ENCODE data around the gene RALGAPB.

The RALGAPB gene

GRCh38 chr20:38603286-38603685 is 130.6 kb downstream of the RALGAPB start:
- Histone ChIP-seq H3K36me3 (ENCODE audit: control insufficient read depth in 2 of 2, insufficient read depth in 2 of 2, low read length in 2 of 2) (no peaks in the 10 kb centered on the region), H3K4me1 (ENCODE audit: control insufficient read depth in 2 of 2, insufficient read depth in 2 of 2, low read length in 2 of 2) (no peaks in the 10 kb centered on the region), H3K9ac (ENCODE audit: low read depth in 1 of 2, low read length in 2 of 2) (no peak overlapping the region), H3K4me3 (ENCODE audit: low read length in 2 of 2) (no peak overlapping the region), H3K9me3 (ENCODE audit: control insufficient read depth in 2 of 2, low read length in 2 of 2) (no peaks in the 10 kb centered on the region), H3K27me3 (ENCODE audit: control insufficient read depth in 2 of 2, insufficient read depth in 2 of 2, low read length in 2 of 2) (peaks cover 39 to 47% of the 10 kb centered on the region in 2 donors), H3K27ac (ENCODE audit: low read depth in 2 of 2, low read length in 2 of 2) (no peak overlapping the region)

- Histone ChIP-seq H3K4me3 (ENCODE audit: low read length in 2 of 2) (no peak overlapping the region), H3K4me1 (ENCODE audit: control insufficient read depth in 2 of 2, insufficient read depth in 2 of 2, low read length in 2 of 2) (no peaks in the 10 kb centered on the region), H3K9ac (ENCODE audit: low read depth in 1 of 2, low read length in 2 of 2) (no peak overlapping the region), H3K27ac (ENCODE audit: low read depth in 2 of 2, low read length in 2 of 2) (no peak overlapping the region), H3K9me3 (ENCODE audit: control insufficient read depth in 2 of 2, low read length in 2 of 2) (no peaks in the 10 kb centered on the region), H3K27me3 (ENCODE audit: control insufficient read depth in 2 of 2, insufficient read depth in 2 of 2, low read length in 2 of 2) (peaks cover 41 to 42% of the 10 kb centered on the region in 2 donors), H3K36me3 (ENCODE audit: control insufficient read depth in 2 of 2, insufficient read depth in 2 of 2, low read length in 2 of 2) (no peaks in the 10 kb centered on the region)
Measured at GRCh38 chr20:38604873-38605303, 132.2 kb downstream of the RALGAPB start.

- Histone ChIP-seq H3K9me3 (ENCODE audit: control insufficient read depth in 2 of 2, low read length in 2 of 2) (no peaks in the 10 kb centered on the region), H3K4me1 (ENCODE audit: control insufficient read depth in 2 of 2, insufficient read depth in 2 of 2, low read length in 2 of 2) (no peaks in the 10 kb centered on the region), H3K36me3 (ENCODE audit: control insufficient read depth in 2 of 2, insufficient read depth in 2 of 2, low read length in 2 of 2) (no peaks in the 10 kb centered on the region), H3K27ac (ENCODE audit: low read depth in 2 of 2, low read length in 2 of 2) (no peak overlapping the region), H3K9ac (ENCODE audit: low read depth in 1 of 2, low read length in 2 of 2) (no peak overlapping the region), H3K27me3 (ENCODE audit: control insufficient read depth in 2 of 2, insufficient read depth in 2 of 2, low read length in 2 of 2) (peaks cover 24 to 25% of the 10 kb centered on the region in 2 donors), H3K4me3 (ENCODE audit: low read length in 2 of 2) (no peak overlapping the region)
Measured at GRCh38 chr20:38607351-38607750, 134.7 kb downstream of the RALGAPB start.

- H3K4me3 ChIP-seq (ENCODE audit: low read length in 2 of 2), result no peak overlapping the region
- H3K9me3 ChIP-seq (ENCODE audit: control insufficient read depth in 2 of 2, low read length in 2 of 2), result no peaks in the 10 kb centered on the region
- no peaks in the 10 kb centered on the region for H3K36me3 ChIP-seq (ENCODE audit: control insufficient read depth in 2 of 2, insufficient read depth in 2 of 2, low read length in 2 of 2)
- H3K27me3 ChIP-seq (ENCODE audit: control insufficient read depth in 2 of 2, insufficient read depth in 2 of 2, low read length in 2 of 2), result peaks cover 18 to 20% of the 10 kb centered on the region in 2 donors
- no peak overlapping the region for H3K27ac ChIP-seq (ENCODE audit: low read depth in 2 of 2, low read length in 2 of 2)
- H3K4me1 ChIP-seq (ENCODE audit: control insufficient read depth in 2 of 2, insufficient read depth in 2 of 2, low read length in 2 of 2), result no peaks in the 10 kb centered on the region
- H3K9ac ChIP-seq (ENCODE audit: low read depth in 1 of 2, low read length in 2 of 2), result no peak overlapping the region
Measured at GRCh38 chr20:38608188-38608587, 135.5 kb downstream of the RALGAPB start.

- peaks cover 10 to 12% of the 10 kb centered on the region in 2 donors for H3K27me3 ChIP-seq (ENCODE audit: control insufficient read depth in 2 of 2, insufficient read depth in 2 of 2, low read length in 2 of 2)
- no peak overlapping the region for H3K4me3 ChIP-seq (ENCODE audit: low read length in 2 of 2)
- no peaks in the 10 kb centered on the region for H3K36me3 ChIP-seq (ENCODE audit: control insufficient read depth in 2 of 2, insufficient read depth in 2 of 2, low read length in 2 of 2)
- H3K27ac ChIP-seq (ENCODE audit: low read depth in 2 of 2, low read length in 2 of 2), result no peak overlapping the region
- H3K4me1 ChIP-seq (ENCODE audit: control insufficient read depth in 2 of 2, insufficient read depth in 2 of 2, low read length in 2 of 2), result no peaks in the 10 kb centered on the region
- H3K9ac ChIP-seq (ENCODE audit: low read depth in 1 of 2, low read length in 2 of 2), result no peak overlapping the region
- H3K9me3 ChIP-seq (ENCODE audit: control insufficient read depth in 2 of 2, low read length in 2 of 2), result no peaks in the 10 kb centered on the region
Measured at GRCh38 chr20:38609815-38610214, 137.2 kb downstream of the RALGAPB start.

GRCh38 chr20:38610521-38610920 is 137.9 kb downstream of the RALGAPB start:
- Histone ChIP-seq H3K27me3 (ENCODE audit: control insufficient read depth in 2 of 2, insufficient read depth in 2 of 2, low read length in 2 of 2) (peaks cover 5 to 6% of the 10 kb centered on the region in 2 donors), H3K4me3 (ENCODE audit: low read length in 2 of 2) (no peak overlapping the region), H3K4me1 (ENCODE audit: control insufficient read depth in 2 of 2, insufficient read depth in 2 of 2, low read length in 2 of 2) (no peaks in the 10 kb centered on the region), H3K9ac (ENCODE audit: low read depth in 1 of 2, low read length in 2 of 2) (no peak overlapping the region), H3K36me3 (ENCODE audit: control insufficient read depth in 2 of 2, insufficient read depth in 2 of 2, low read length in 2 of 2) (no peaks in the 10 kb centered on the region), H3K9me3 (ENCODE audit: control insufficient read depth in 2 of 2, low read length in 2 of 2) (no peaks in the 10 kb centered on the region), H3K27ac (ENCODE audit: low read depth in 2 of 2, low read length in 2 of 2) (no peak overlapping the region)

GRCh38 chr20:38612751-38613515 is 140.3 kb downstream of the RALGAPB start:
- Histone ChIP-seq H3K9me3 (ENCODE audit: control insufficient read depth in 2 of 2, low read length in 2 of 2) (no peaks in the 10 kb centered on the region), H3K9ac (ENCODE audit: low read depth in 1 of 2, low read length in 2 of 2) (no peak overlapping the region), H3K27me3 (ENCODE audit: control insufficient read depth in 2 of 2, insufficient read depth in 2 of 2, low read length in 2 of 2) (peaks cover 2 to 5% of the 10 kb centered on the region in 2 donors), H3K4me3 (ENCODE audit: low read length in 2 of 2) (no peak overlapping the region), H3K36me3 (ENCODE audit: control insufficient read depth in 2 of 2, insufficient read depth in 2 of 2, low read length in 2 of 2) (no peaks in the 10 kb centered on the region), H3K4me1 (ENCODE audit: control insufficient read depth in 2 of 2, insufficient read depth in 2 of 2, low read length in 2 of 2) (no peaks in the 10 kb centered on the region), H3K27ac (ENCODE audit: low read depth in 2 of 2, low read length in 2 of 2) (no peak overlapping the region)

- H3K9me3 ChIP-seq (ENCODE audit: control insufficient read depth in 2 of 2, low read length in 2 of 2), result no peaks in the 10 kb centered on the region
- no peak overlapping the region for H3K9ac ChIP-seq (ENCODE audit: low read depth in 1 of 2, low read length in 2 of 2)
- H3K27ac ChIP-seq (ENCODE audit: low read depth in 2 of 2, low read length in 2 of 2), result no peak overlapping the region
- H3K27me3 ChIP-seq (ENCODE audit: control insufficient read depth in 2 of 2, insufficient read depth in 2 of 2, low read length in 2 of 2), result peaks cover 6 to 10% of the 10 kb centered on the region in 2 donors
- no peak overlapping the region for H3K4me3 ChIP-seq (ENCODE audit: low read length in 2 of 2)
- H3K36me3 ChIP-seq (ENCODE audit: control insufficient read depth in 2 of 2, insufficient read depth in 2 of 2, low read length in 2 of 2), result no peaks in the 10 kb centered on the region
- H3K4me1 ChIP-seq (ENCODE audit: control insufficient read depth in 2 of 2, insufficient read depth in 2 of 2, low read length in 2 of 2), result no peaks in the 10 kb centered on the region
Measured at GRCh38 chr20:38615283-38615682, 142.6 kb downstream of the RALGAPB start.

GRCh38 chr20:38616457-38616856 is 143.8 kb downstream of the RALGAPB start:
- H3K4me1 ChIP-seq (ENCODE audit: control insufficient read depth in 2 of 2, insufficient read depth in 2 of 2, low read length in 2 of 2), result no peaks in the 10 kb centered on the region
- no peak overlapping the region for H3K27ac ChIP-seq (ENCODE audit: low read depth in 2 of 2, low read length in 2 of 2)
- no peak overlapping the region for H3K9ac ChIP-seq (ENCODE audit: low read depth in 1 of 2, low read length in 2 of 2)
- no peaks in the 10 kb centered on the region for H3K9me3 ChIP-seq (ENCODE audit: control insufficient read depth in 2 of 2, low read length in 2 of 2)
- no peak overlapping the region for H3K4me3 ChIP-seq (ENCODE audit: low read length in 2 of 2)
- no peaks in the 10 kb centered on the region for H3K36me3 ChIP-seq (ENCODE audit: control insufficient read depth in 2 of 2, insufficient read depth in 2 of 2, low read length in 2 of 2)
- H3K27me3 ChIP-seq (ENCODE audit: control insufficient read depth in 2 of 2, insufficient read depth in 2 of 2, low read length in 2 of 2), result peaks cover 6 to 10% of the 10 kb centered on the region in 2 donors

- Histone ChIP-seq H3K9ac (ENCODE audit: low read depth in 1 of 2, low read length in 2 of 2) (no peak overlapping the region), H3K27me3 (ENCODE audit: control insufficient read depth in 2 of 2, insufficient read depth in 2 of 2, low read length in 2 of 2) (peaks cover 6 to 10% of the 10 kb centered on the region in 2 donors), H3K4me1 (ENCODE audit: control insufficient read depth in 2 of 2, insufficient read depth in 2 of 2, low read length in 2 of 2) (no peaks in the 10 kb centered on the region), H3K4me3 (ENCODE audit: low read length in 2 of 2) (no peak overlapping the region), H3K36me3 (ENCODE audit: control insufficient read depth in 2 of 2, insufficient read depth in 2 of 2, low read length in 2 of 2) (no peaks in the 10 kb centered on the region), H3K9me3 (ENCODE audit: control insufficient read depth in 2 of 2, low read length in 2 of 2) (no peaks in the 10 kb centered on the region), H3K27ac (ENCODE audit: low read depth in 2 of 2, low read length in 2 of 2) (no peak overlapping the region)
Measured at GRCh38 chr20:38617011-38617829, 144.6 kb downstream of the RALGAPB start.
